Duodenal mucosa (tissue), 2 donors: ENCODE data around the gene S100Z.
"Not testable (repeated sequence)": the region's sequence is repeated elsewhere in the genome, so short reads cannot be mapped to it uniquely, and the experiment has no call there.

Experiments used
- H3K27ac ChIP-seq: one replicate; pipeline ENCODE4 v1.7.0; 2013; ENCODE audit warnings: low read depth, low read length
- H3K27me3 ChIP-seq, 2 donors: one replicate each; pipeline ENCODE4 v1.7.0; 2013; ENCODE audit warnings: low read length in 2 of 2, control low read depth in 1 of 2; ENCODE audit not compliant: insufficient read depth in 2 of 2, control insufficient read depth in 1 of 2
- H3K36me3 ChIP-seq, 2 donors: one replicate each; pipeline ENCODE4 v1.7.0; 2013; ENCODE audit warnings: low read length in 2 of 2, control low read depth in 1 of 2; ENCODE audit not compliant: insufficient read depth in 2 of 2, control insufficient read depth in 1 of 2
- H3K4me1 ChIP-seq, 2 donors: one replicate each; pipeline ENCODE4 v1.7.0; 2013; ENCODE audit warnings: low read length in 2 of 2, control low read depth in 1 of 2; ENCODE audit not compliant: insufficient read depth in 2 of 2, control insufficient read depth in 1 of 2
- H3K4me3 ChIP-seq, 2 donors: one replicate each; pipeline ENCODE4 v1.7.0; 2013; ENCODE audit warnings: low read length in 2 of 2, low read depth in 1 of 2
- H3K9ac ChIP-seq, 2 donors: one replicate each; pipeline ENCODE4 v1.7.0; 2013; ENCODE audit warnings: low read length in 2 of 2, low read depth in 1 of 2
- H3K9me3 ChIP-seq, 2 donors: one replicate each; pipeline ENCODE4 v1.7.0; 2013; ENCODE audit warnings: low read length in 2 of 2, control low read depth in 1 of 2; ENCODE audit not compliant: control insufficient read depth in 1 of 2

S100Z gene

DNA sequence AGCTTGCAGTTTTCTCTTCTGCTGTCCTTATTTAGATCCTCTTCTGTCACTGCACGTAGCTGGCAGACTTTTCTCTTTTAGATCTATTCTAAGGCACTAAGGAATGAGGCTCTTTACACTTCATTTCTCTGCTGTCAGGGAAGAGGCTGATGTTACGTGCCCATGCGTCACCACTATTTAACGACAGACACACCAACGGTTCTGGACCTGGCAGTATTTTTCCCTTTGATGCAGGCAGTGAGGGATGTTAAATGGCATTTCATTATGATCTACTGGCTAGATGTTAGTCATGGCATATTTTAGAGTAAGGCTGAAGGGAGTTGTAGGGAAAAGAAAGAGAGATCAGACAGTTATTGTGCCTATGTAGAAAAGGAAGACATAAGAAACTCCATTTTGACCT, 94.8 kb downstream of the S100Z start:
- H3K36me3 ChIP-seq, result no peaks in the 10 kb centered on the region
- H3K4me3 ChIP-seq, result no peak overlapping the region
- no peaks in the 10 kb centered on the region for H3K9me3 ChIP-seq
- no peaks in the 10 kb centered on the region for H3K27me3 ChIP-seq
- H3K9ac ChIP-seq, result no peak overlapping the region
- H3K4me1 ChIP-seq, result no peaks in the 10 kb centered on the region
- H3K27ac ChIP-seq, result no peak overlapping the region

GRCh38 chr5:76945238-76945637, 95.4 kb downstream of the S100Z start:
- not testable (repeated sequence) for H3K27me3 ChIP-seq, H3K9me3 ChIP-seq, H3K36me3 ChIP-seq, H3K4me1 ChIP-seq, H3K4me3 ChIP-seq, H3K27ac ChIP-seq, H3K9ac ChIP-seq

DNA sequence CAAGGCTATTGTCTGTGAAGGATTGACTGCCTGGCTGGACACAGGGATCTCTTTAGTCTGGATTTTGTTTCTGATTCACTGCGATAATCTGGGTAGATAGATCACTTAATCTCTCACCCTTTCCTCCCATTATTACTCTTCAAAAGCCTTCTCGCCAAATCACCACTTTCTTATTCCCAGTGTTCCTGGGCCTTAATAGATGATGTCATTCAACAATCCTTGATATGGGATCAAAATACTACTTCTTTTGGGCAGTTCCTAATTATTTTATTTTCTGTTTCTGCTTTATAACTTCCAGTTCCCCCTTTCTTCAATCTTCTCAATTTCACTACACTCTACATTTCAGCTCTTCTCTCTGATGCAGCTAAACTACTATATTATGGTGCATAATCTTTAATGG, 96.3 kb downstream of the S100Z start:
- Histone ChIP-seq H3K27me3 (no peaks in the 10 kb centered on the region), H3K9me3 (no peaks in the 10 kb centered on the region), H3K36me3 (no peaks in the 10 kb centered on the region), H3K27ac (no peak overlapping the region), H3K9ac (no peak overlapping the region), H3K4me1 (no peaks in the 10 kb centered on the region), H3K4me3 (no peak overlapping the region)

- Histone ChIP-seq H3K27me3 (peaks cover 0 to 5% of the 10 kb centered on the region in 2 donors), H3K9me3 (no peaks in the 10 kb centered on the region), H3K9ac (no peak overlapping the region), H3K4me3 (no peak overlapping the region), H3K4me1 (no peaks in the 10 kb centered on the region), H3K36me3 (no peaks in the 10 kb centered on the region), H3K27ac (no peak overlapping the region)
Observed at GRCh38 chr5:76947082-76947503, 97.3 kb downstream of the S100Z start.

DNA sequence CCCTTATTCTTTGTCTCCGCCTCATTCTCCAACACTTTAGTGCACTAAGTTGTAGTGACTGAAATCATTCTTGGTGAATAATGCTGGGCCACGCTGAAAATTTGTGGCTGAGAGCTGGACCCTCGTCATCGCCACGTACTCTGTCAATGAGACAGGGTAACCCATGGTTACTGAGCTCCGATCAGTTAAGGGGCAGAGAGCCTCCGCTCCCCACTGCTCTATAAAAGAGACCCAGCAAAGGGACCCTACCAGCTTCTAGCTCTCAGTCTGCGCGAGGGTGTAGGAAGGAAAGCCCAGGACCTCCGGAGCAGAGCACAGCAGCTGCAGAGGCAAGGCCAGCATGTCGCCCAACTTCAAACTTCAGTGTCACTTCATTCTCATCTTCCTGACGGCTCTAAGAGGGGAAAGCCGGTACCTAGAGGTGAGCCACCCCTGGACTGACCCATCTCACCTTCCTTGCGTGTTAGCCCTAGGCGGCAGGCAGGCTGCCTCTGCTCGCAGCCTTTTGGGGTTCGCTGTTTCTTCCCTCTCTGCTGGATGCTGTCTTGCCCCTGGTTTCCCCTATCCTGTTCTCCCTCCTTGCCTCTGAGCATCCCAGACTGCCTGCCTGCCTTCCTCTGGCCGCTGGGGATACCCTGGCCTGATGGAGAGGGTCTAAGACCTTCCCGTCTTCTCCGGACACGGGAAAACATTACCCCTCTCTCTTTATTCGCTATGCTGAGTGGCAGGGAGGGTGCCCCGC, 103.2 kb downstream of the S100Z start, which contains the start of gene CRHBP:
CRHBP (plus strand) TSS at position 251 of the 742 bp plus-strand sequence; CDS start at position 341, 90 bp downstream.
- no peaks in the 10 kb centered on the region for H3K9me3 ChIP-seq
- H3K4me1 ChIP-seq, result no peaks in the 10 kb centered on the region
- no peak within 1 kb of the TSS for H3K27ac ChIP-seq

DNA sequence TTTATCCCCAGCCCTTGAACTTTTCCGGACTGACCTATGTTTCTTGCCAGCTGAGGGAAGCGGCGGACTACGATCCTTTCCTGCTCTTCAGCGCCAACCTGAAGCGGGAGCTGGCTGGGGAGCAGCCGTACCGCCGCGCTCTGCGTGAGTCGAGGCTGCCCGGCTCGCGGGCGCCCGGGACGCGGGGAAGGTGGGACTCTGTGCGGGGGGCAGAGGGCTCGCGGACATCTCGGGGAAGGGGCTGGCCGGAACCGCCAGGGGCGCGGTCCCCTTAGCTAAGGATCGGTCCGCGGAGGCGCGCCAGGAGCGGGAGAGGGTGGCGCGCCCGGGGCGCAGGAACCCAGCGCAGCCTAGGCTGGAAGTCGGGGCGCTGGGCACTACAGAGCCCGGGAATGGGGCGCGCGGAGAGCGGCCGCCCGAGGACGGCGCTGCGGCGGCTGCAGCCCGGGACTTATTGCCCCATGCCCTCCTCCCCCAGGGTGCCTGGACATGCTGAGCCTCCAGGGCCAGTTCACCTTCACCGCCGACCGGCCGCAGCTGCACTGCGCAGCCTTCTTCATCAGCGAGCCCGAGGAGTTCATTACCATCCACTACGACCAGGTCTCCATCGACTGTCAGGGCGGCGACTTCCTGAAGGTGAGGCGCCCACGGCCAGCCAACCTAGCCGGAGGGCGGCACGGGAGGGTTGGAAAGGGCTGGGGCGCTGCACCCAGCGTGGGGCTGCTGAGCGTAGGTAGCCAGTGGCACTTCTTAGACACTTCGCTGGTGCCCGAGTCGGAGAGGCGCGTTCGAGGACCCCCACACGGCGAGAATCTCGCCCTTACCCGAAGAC, 104.0 kb downstream of the S100Z start:
- Histone ChIP-seq H3K9me3 (no peaks in the 10 kb centered on the region), H3K9ac (no peak overlapping the region), H3K36me3 (no peaks in the 10 kb centered on the region), H3K4me3 (no peak overlapping the region), H3K27ac (no peak overlapping the region), H3K4me1 (no peaks in the 10 kb centered on the region), H3K27me3 (peaks cover 14 to 35% of the 10 kb centered on the region in 2 donors)

More for the DNA sequence above, 103.2 kb downstream of the S100Z start, which contains the start of gene CRHBP:
- Histone ChIP-seq H3K4me3 (no peak within 1 kb of the TSS), H3K9ac (no peak within 1 kb of the TSS), H3K36me3 (no peaks in the 10 kb centered on the region), H3K27me3 (peaks cover 14 to 35% of the 10 kb centered on the region in 2 donors)

DNA sequence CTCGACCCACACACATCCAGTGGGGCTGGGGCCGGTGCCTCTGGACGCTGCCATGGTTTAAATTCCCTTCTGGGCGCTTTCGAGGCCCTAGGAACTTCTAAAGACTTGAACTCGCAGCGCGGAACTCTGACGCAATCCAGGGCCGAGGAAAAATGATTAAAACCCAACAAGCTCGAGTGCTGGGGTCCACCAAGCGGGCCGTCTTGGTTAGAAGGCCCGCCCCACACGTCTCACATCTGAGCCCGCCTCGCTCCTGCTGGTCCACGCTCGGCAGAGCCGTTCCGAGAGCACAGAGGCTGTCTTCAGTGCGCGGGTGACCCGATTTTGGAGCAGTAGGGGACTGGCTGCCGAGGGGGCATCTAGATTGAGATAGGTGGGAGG, 104.6 kb downstream of the S100Z start:
- Histone ChIP-seq H3K4me3 (no peak overlapping the region), H3K4me1 (no peaks in the 10 kb centered on the region), H3K9me3 (no peaks in the 10 kb centered on the region), H3K36me3 (no peaks in the 10 kb centered on the region), H3K27me3 (peaks cover 14 to 35% of the 10 kb centered on the region in 2 donors), H3K27ac (no peak overlapping the region), H3K9ac (no peak overlapping the region)

GRCh38 chr5:76956033-76956432, 106.2 kb downstream of the S100Z start:
- Histone ChIP-seq H3K36me3 (no peaks in the 10 kb centered on the region), H3K9me3 (no peaks in the 10 kb centered on the region), H3K9ac (no peak overlapping the region), H3K27ac (no peak overlapping the region), H3K4me3 (no peak overlapping the region), H3K27me3 (peaks cover 14 to 35% of the 10 kb centered on the region in 2 donors), H3K4me1 (no peaks in the 10 kb centered on the region)

DNA sequence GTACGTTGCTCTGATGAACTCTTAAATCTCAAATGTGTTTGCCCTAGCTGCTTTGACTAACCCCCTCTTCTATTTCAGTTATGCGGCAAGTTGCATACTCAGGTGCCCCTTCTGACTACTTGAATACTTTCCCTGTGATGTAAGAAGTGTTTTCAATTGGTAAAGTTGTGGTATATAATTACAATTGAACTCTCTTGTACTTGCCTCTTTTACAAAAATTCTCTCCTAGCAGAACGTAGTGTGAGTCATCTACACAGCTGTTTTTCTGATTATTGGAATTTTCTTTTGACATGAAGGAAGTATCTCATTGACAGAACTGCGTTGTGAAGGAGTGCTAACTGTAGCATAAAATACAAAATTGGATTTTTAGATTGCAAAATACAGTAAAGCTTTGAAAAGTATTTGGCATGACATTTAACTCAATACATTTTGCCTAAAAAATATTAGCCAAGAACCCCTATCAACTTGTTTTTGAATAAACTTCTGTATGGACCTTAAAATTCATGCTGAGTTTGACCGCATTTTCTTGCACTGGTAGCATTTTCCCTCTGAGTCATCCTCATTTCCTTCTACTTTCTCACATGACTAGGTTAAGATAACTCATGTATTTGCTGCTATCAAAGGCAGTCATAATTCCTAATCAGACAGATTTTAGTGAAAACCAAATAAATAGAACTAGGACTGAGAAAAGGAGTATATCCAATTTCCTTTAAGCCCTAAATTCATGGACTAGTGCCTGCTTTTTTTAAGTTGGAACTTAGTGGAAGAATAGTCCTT, 109.4 kb downstream of the S100Z start:
- Histone ChIP-seq H3K9me3 (no peaks in the 10 kb centered on the region), H3K36me3 (no peaks in the 10 kb centered on the region), H3K4me1 (no peaks in the 10 kb centered on the region), H3K27me3 (peaks cover 5 to 11% of the 10 kb centered on the region in 2 donors), H3K4me3 (no peak overlapping the region), H3K9ac (no peak overlapping the region), H3K27ac (no peak overlapping the region)
